CD4-positive, alpha-beta T cell (primary cell): Measurements from ENCODE around the gene ARFIP2. TPM values are rescaled to one million over a fixed set of nuclear protein-coding genes. Genes with fewer than 3 reads are reported as not detected.

ENCODE experiments used
- ATAC-seq: fragments of 200-7000 bp; cut with Tn5 transposase; one replicate; pipeline ENCODE4 v1.10.0; 2022; ENCODE audit warnings: mild to moderate bottlenecking; ENCODE audit not compliant: poor library complexity
- CTCF ChIA-PET: fragments of 350-600 bp; sonication (Branson Sonifier 250); formaldehyde crosslinking; loops from one replicate; lab custom pipeline; 2021; ENCODE audit warnings: antibody characterized with exemption, inconsistent platforms; lab: Charles Lee
- POLR2A ChIA-PET: fragments of 350-600 bp; sonication (Branson Sonifier 250); formaldehyde crosslinking; loops from one replicate; lab custom pipeline; 2021; ENCODE audit warnings: antibody characterized with exemption, inconsistent platforms; lab: Charles Lee
- DNase-seq, 14 experiments: peaks; one replicate each; pipeline ENCODE4 v3.0.0-alpha.2; 2013 to 2020; ENCODE audit warnings: mixed read lengths in 2 of 14
- H3K27ac ChIP-seq, 2 donors: one replicate each; pipeline versions ENCODE4 v1.5.1 to v1.7.0; 2013; ENCODE audit warnings: low read length in 2 of 2, low read depth in 1 of 2, mild to moderate bottlenecking in 1 of 2
- H3K27me3 ChIP-seq, 2 experiments: 1 replicate in 1 of 2; 2 replicates in 1 of 2; pipeline versions ENCODE4 v1.6.1 to v1.7.0; 2013; ENCODE audit warnings: low read length in 2 of 2, control low read depth in 1 of 2, mild to moderate bottlenecking in 1 of 2, moderate library complexity in 1 of 2; ENCODE audit not compliant: insufficient read depth in 2 of 2, control insufficient read depth in 1 of 2
- H3K36me3 ChIP-seq: one replicate; pipeline ENCODE4 v1.6.1; 2013; ENCODE audit warnings: low read length, control low read depth; ENCODE audit not compliant: insufficient read depth
- H3K4me1 ChIP-seq: one replicate; pipeline ENCODE4 v1.6.1; 2013; ENCODE audit warnings: low read length, control low read depth; ENCODE audit not compliant: insufficient read depth
- H3K4me3 ChIP-seq: one replicate; pipeline ENCODE4 v1.5.1; 2013; ENCODE audit warnings: mild to moderate bottlenecking, low read length, moderate library complexity
- H3K9me3 ChIP-seq, 2 experiments: 1 replicate in 1 of 2; 2 replicates in 1 of 2; pipeline versions ENCODE4 v1.6.1 to v1.7.0; 2013; ENCODE audit warnings: low read length in 2 of 2, mild to moderate bottlenecking in 2 of 2, control low read depth in 1 of 2, moderate library complexity in 1 of 2; ENCODE audit not compliant: control insufficient read depth in 1 of 2, insufficient read depth in 1 of 2
- H3K27ac Mint-ChIP-seq: one replicate; pipeline ENCODE4 v1.8.0; 2020; ENCODE audit warnings: mixed read lengths
- H3K27me3 Mint-ChIP-seq: one replicate; pipeline ENCODE4 v1.8.0; 2021; ENCODE audit warnings: mixed read lengths
- H3K36me3 Mint-ChIP-seq: one replicate; pipeline ENCODE4 v1.8.0; 2021; ENCODE audit warnings: low read depth, mixed read lengths
- H3K4me1 Mint-ChIP-seq: one replicate; pipeline ENCODE4 v1.8.0; 2021; ENCODE audit warnings: low read depth, mixed read lengths
- H3K4me3 Mint-ChIP-seq: one replicate; pipeline ENCODE4 v1.8.0; 2020; ENCODE audit warnings: mild to moderate bottlenecking, mixed read lengths
- H3K9me3 Mint-ChIP-seq: one replicate; pipeline ENCODE4 v1.8.0; 2020; ENCODE audit warnings: mixed read lengths
- CTCF ChIP-seq: fragments of 200-600 bp; IDR thresholded peaks from one replicate; pipeline ENCODE4 v1.8.0; 2022; ENCODE audit warnings: antibody characterized with exemption, mild to moderate bottlenecking
- intact Hi-C, 2 experiments: fragments of 100-400 bp; cut with DNase I in 1 of 2; cut with micrococcal nuclease in 1 of 2; formaldehyde crosslinking; loops; one replicate each; pipeline versions ENCODE4 v1.15.1 to v1.9.0; 2023 to 2025; cut with DNase I, micrococcal nuclease
- total RNA-seq, 174 experiments: library from RNA in 2 of 174; stranded (reverse) in 2 of 174; gene quantifications; one replicate each; pipeline ENCODE4 v1.2.3 and lab custom pipeline; 2021 to 2026

Gene ARFIP2
- total RNA-seq, 2 experiments from 2014 or later, result 78.1 to 80.5 TPM

GRCh38 chr11:6498121-6498520 lies 17.0 kb upstream of the ARFIP2 start:
- ChIA-PET POLR2A (no interaction called here), CTCF (interaction anchor here (1.3 kb wide), 2 partner anchors 59 to 119 kb away, joined by 4 read pairs; no protein-coding TSS in a partner anchor)
- intact Hi-C loops, result no loop called here
- no peak overlapping the region for H3K27ac Mint-ChIP-seq
- no peak overlapping the region for H3K4me3 Mint-ChIP-seq
- H3K36me3 Mint-ChIP-seq, result peaks cover 78% of the 10 kb centered on the region
- Histone ChIP-seq H3K36me3 (peaks cover 52% of the 10 kb centered on the region), H3K9me3 (no peaks in the 10 kb centered on the region), H3K27me3 (no peaks in the 10 kb centered on the region), H3K4me3 (no peak overlapping the region), H3K27ac (no peak overlapping the region), H3K4me1 (no peaks in the 10 kb centered on the region)
- no peaks in the 10 kb centered on the region for H3K27me3 Mint-ChIP-seq
- TF ChIP-seq CTCF, result no peak
- ATAC-seq (no peak), DNase-seq (no peak)
- H3K4me1 Mint-ChIP-seq, result peaks cover 23% of the 10 kb centered on the region
- no peaks in the 10 kb centered on the region for H3K9me3 Mint-ChIP-seq

GRCh38 chr11:6497069-6497839 lies 16.1 kb upstream of the ARFIP2 start, which contains the start of gene DNHD1:
Gene DNHD1 (plus strand): TSS chr11:6497280. CDS start chr11:6498216, 936 bp downstream.
- no peak for TF ChIP-seq CTCF
- Histone ChIP-seq H3K36me3 (peaks cover 51% of the 10 kb centered on the region), H3K4me3 (no peak within 1 kb of the TSS), H3K4me1 (no peaks in the 10 kb centered on the region), H3K27ac (no peak within 1 kb of the TSS), H3K27me3 (no peaks in the 10 kb centered on the region), H3K9me3 (no peaks in the 10 kb centered on the region)
- DNase-seq (no peak), ATAC-seq (no peak)
- intact Hi-C loops, result no loop called here
- H3K27ac Mint-ChIP-seq, result no peak within 1 kb of the TSS
- POLR2A ChIA-PET, result interaction anchor here (1.0 kb wide), 1 partner anchor 107 kb away, joined by 4 read pairs; no protein-coding TSS in a partner anchor
- H3K9me3 Mint-ChIP-seq, result no peaks in the 10 kb centered on the region
- no peaks in the 10 kb centered on the region for H3K27me3 Mint-ChIP-seq
- peaks cover 78% of the 10 kb centered on the region for H3K36me3 Mint-ChIP-seq
- CTCF ChIA-PET, result no interaction called here
- no peak within 1 kb of the TSS for H3K4me3 Mint-ChIP-seq
- peaks cover 30% of the 10 kb centered on the region for H3K4me1 Mint-ChIP-seq

- Histone ChIP-seq H3K27me3 (no peaks in the 10 kb centered on the region), H3K9me3 (no peaks in the 10 kb centered on the region), H3K4me1 (no peaks in the 10 kb centered on the region), H3K27ac (no peak overlapping the region), H3K4me3 (no peak overlapping the region), H3K36me3 (peaks cover 58% of the 10 kb centered on the region)
- H3K9me3 Mint-ChIP-seq, result no peaks in the 10 kb centered on the region
- ChIA-PET CTCF (interaction anchor here (1.4 to 1.8 kb wide), 2 partner anchors 46 to 110 kb away, joined by 4 read pairs; no protein-coding TSS in a partner anchor), POLR2A (interaction anchor here (0.7 kb wide), 1 partner anchor 194 kb away, joined by 3 read pairs; the partner anchor contains the start of gene MRPL17)
- H3K4me3 Mint-ChIP-seq, result no peak overlapping the region
- ATAC-seq (no peak), DNase-seq (no peak)
- peaks cover 43% of the 10 kb centered on the region for H3K36me3 Mint-ChIP-seq
- no peak for TF ChIP-seq CTCF
- peak overlapping the region; percentile 10 for H3K27ac Mint-ChIP-seq
- intact Hi-C loops, result no loop called here
- H3K27me3 Mint-ChIP-seq, result no peaks in the 10 kb centered on the region
- H3K4me1 Mint-ChIP-seq, result peaks cover 21% of the 10 kb centered on the region
Measured at GRCh38 chr11:6489306-6489705, 8.2 kb upstream of the ARFIP2 start.
